Large intestine (tissue), 3 donors: Measurements from ENCODE around the gene CLASP1. TPM values are rescaled to one million over a fixed set of nuclear protein-coding genes. Genes with fewer than 3 reads are reported as not detected.
"Not testable (repeated sequence)": the region's sequence is repeated elsewhere in the genome, so short reads cannot be mapped to it uniquely, and the experiment has no call there.

Source experiments
- DNase-seq, 2 donors: peaks; one replicate each; pipeline versions ENCODE4 v3.0.0 to v3.0.0-alpha.2; 2013
- H3K27ac ChIP-seq: one replicate; pipeline ENCODE4 v1.5.1; 2013; ENCODE audit warnings: low read length
- H3K27me3 ChIP-seq: 2 replicates; pipeline ENCODE4 v1.6.1; 2013; ENCODE audit warnings: low read length; ENCODE audit not compliant: control insufficient read depth, insufficient read depth
- H3K36me3 ChIP-seq: 2 replicates; pipeline ENCODE4 v1.6.1; 2013; ENCODE audit warnings: low read length; ENCODE audit not compliant: control insufficient read depth, insufficient read depth
- H3K4me1 ChIP-seq: one replicate; pipeline ENCODE4 v1.6.1; 2013; ENCODE audit warnings: low read length; ENCODE audit not compliant: control insufficient read depth, insufficient read depth
- H3K4me3 ChIP-seq: one replicate; pipeline ENCODE4 v1.5.1; 2013; ENCODE audit warnings: low read length
- H3K9me3 ChIP-seq: one replicate; pipeline ENCODE4 v1.6.1; 2013; ENCODE audit warnings: mild to moderate bottlenecking, low read depth, low read length, moderate library complexity; ENCODE audit not compliant: control insufficient read depth
- WGBS: methylation state at CpG from one replicate; pipeline ENCODE4 v1.1.5; 2013; ENCODE audit warnings: low lambda C conversion rate; ENCODE audit not compliant: insufficient coverage; 5-methylcytosine and 5-hydroxymethylcytosine counted together
- polyA plus RNA-seq: library from polyadenylated mRNA; unstranded; fragments of 120-200 nt; gene quantifications from one replicate; pipeline ENCODE4 v1.2.1, GENCODE V29; 2013

CLASP1 gene
- polyA plus RNA-seq, 1 donor = 31.8 TPM

- WGBS = no CpG with 5 or more reads among the region's 4 CpGs
- no peaks in the 10 kb centered on the region for H3K27me3 ChIP-seq
- H3K4me3 ChIP-seq = no peak overlapping the region
- H3K36me3 ChIP-seq = peaks cover 91% of the 10 kb centered on the region
- no peaks in the 10 kb centered on the region for H3K4me1 ChIP-seq
- H3K9me3 ChIP-seq = no peaks in the 10 kb centered on the region
- DNase-seq = no peak
- no peak overlapping the region for H3K27ac ChIP-seq
Measured at GRCh38 chr2:121350402-121350775, 298.9 kb downstream of the CLASP1 start.

- Histone ChIP-seq H3K4me3 (no peak overlapping the region), H3K27ac (no peak overlapping the region), H3K4me1 (no peaks in the 10 kb centered on the region), H3K9me3 (no peaks in the 10 kb centered on the region), H3K36me3 (peaks cover 93% of the 10 kb centered on the region), H3K27me3 (no peaks in the 10 kb centered on the region)
- DNase-seq = no peak
- WGBS = no CpG with 5 or more reads among the region's 4 CpGs
Measured at GRCh38 chr2:121349721-121350401, 299.4 kb downstream of the CLASP1 start.

- no peaks in the 10 kb centered on the region for H3K27me3 ChIP-seq
- peaks cover 88% of the 10 kb centered on the region for H3K36me3 ChIP-seq
- no CpG with 5 or more reads among the region's 15 CpGs for WGBS
- no peaks in the 10 kb centered on the region for H3K9me3 ChIP-seq
- H3K27ac ChIP-seq = no peak overlapping the region
- H3K4me1 ChIP-seq = no peaks in the 10 kb centered on the region
- DNase-seq = no peak
- H3K4me3 ChIP-seq = no peak overlapping the region
Measured at GRCh38 chr2:121348128-121348740, 301.0 kb downstream of the CLASP1 start.

GRCh38 chr2:121346859-121347258 lies 302.4 kb downstream of the CLASP1 start:
- Histone ChIP-seq H3K27ac (no peak overlapping the region), H3K4me1 (no peaks in the 10 kb centered on the region), H3K36me3 (peaks cover 83% of the 10 kb centered on the region), H3K9me3 (no peaks in the 10 kb centered on the region), H3K27me3 (no peaks in the 10 kb centered on the region), H3K4me3 (no peak overlapping the region)
- 100% methylated on average over 1 of the region's 8 CpGs for WGBS
- no peak for DNase-seq

- no peak overlapping the region for H3K27ac ChIP-seq
- H3K36me3 ChIP-seq = peaks cover 78% of the 10 kb centered on the region
- H3K27me3 ChIP-seq = no peaks in the 10 kb centered on the region
- H3K4me1 ChIP-seq = no peaks in the 10 kb centered on the region
- H3K9me3 ChIP-seq = no peaks in the 10 kb centered on the region
- no peak overlapping the region for H3K4me3 ChIP-seq
- DNase-seq = no peak
- WGBS = 100% methylated on average over 1 of the region's 6 CpGs
Measured at GRCh38 chr2:121346407-121346806, 302.9 kb downstream of the CLASP1 start.

GRCh38 chr2:121345887-121346286 lies 303.4 kb downstream of the CLASP1 start:
- Histone ChIP-seq H3K27me3 (no peaks in the 10 kb centered on the region), H3K4me3 (no peak overlapping the region), H3K4me1 (no peaks in the 10 kb centered on the region), H3K9me3 (no peaks in the 10 kb centered on the region), H3K36me3 (peaks cover 78% of the 10 kb centered on the region), H3K27ac (no peak overlapping the region)
- WGBS = 100% methylated on average over 2 of the region's 3 CpGs
- DNase-seq = no peak

- H3K4me1 ChIP-seq = no peaks in the 10 kb centered on the region
- H3K9me3 ChIP-seq = no peaks in the 10 kb centered on the region
- 90% methylated on average over 2 of the region's 6 CpGs for WGBS
- H3K27ac ChIP-seq = no peak overlapping the region
- no peak for DNase-seq
- H3K4me3 ChIP-seq = no peak overlapping the region
- H3K27me3 ChIP-seq = no peaks in the 10 kb centered on the region
- H3K36me3 ChIP-seq = peaks cover 78% of the 10 kb centered on the region
Measured at GRCh38 chr2:121345101-121345500, 304.2 kb downstream of the CLASP1 start.

- DNase-seq, H3K27me3 ChIP-seq, H3K27ac ChIP-seq: not testable (repeated sequence)
Measured at GRCh38 chr2:121343828-121344399, 305.3 kb downstream of the CLASP1 start.

GRCh38 chr2:121343191-121343590 lies 306.1 kb downstream of the CLASP1 start:
- no peaks in the 10 kb centered on the region for H3K9me3 ChIP-seq
- no peaks in the 10 kb centered on the region for H3K4me1 ChIP-seq
- WGBS = no CpG with 5 or more reads among the region's 2 CpGs
- no peak overlapping the region for H3K4me3 ChIP-seq
- H3K36me3 ChIP-seq = peaks cover 78% of the 10 kb centered on the region
- H3K27me3 ChIP-seq = no peaks in the 10 kb centered on the region
- no peak for DNase-seq
- H3K27ac ChIP-seq = no peak overlapping the region

More at GRCh38 chr2:121343828-121344399, 305.3 kb downstream of the CLASP1 start:
- not testable (repeated sequence) for H3K9me3 ChIP-seq, H3K4me3 ChIP-seq, H3K4me1 ChIP-seq
- WGBS = 14% methylated on average over 2 of the region's 12 CpGs
- H3K36me3 ChIP-seq = peaks cover 78% of the 10 kb centered on the region

- H3K4me3 ChIP-seq = no peak overlapping the region
- H3K4me1 ChIP-seq = no peaks in the 10 kb centered on the region
- no peak for DNase-seq
- H3K9me3 ChIP-seq = no peaks in the 10 kb centered on the region
- peaks cover 76% of the 10 kb centered on the region for H3K36me3 ChIP-seq
- H3K27me3 ChIP-seq = no peaks in the 10 kb centered on the region
- no peak overlapping the region for H3K27ac ChIP-seq
- 100% methylated on average over 1 of the region's 5 CpGs for WGBS
Measured at GRCh38 chr2:121342751-121343150, 306.5 kb downstream of the CLASP1 start.
